Right cardiac atrium (tissue), 5 donors: Measurements from ENCODE around the gene MARCHF7. TPM values are rescaled to one million over a fixed set of nuclear protein-coding genes. Genes with fewer than 3 reads are reported as not detected.
"Not testable (repeated sequence)": the region's sequence is repeated elsewhere in the genome, so short reads cannot be mapped to it uniquely, and the experiment has no call there.

Experiments
- ATAC-seq, 2 donors: fragments of 200-7000 bp; cut with Tn5 transposase; one replicate each; pipeline versions ENCODE4 v1.8.0 to v1.9.1; 2020; ENCODE audit warnings: moderate library complexity in 2 of 2, mild to moderate bottlenecking in 1 of 2
- DNase-seq, 3 donors: peaks; one replicate each; pipeline ENCODE4 v3.0.0-alpha.2; 2020
- H3K27ac ChIP-seq: one replicate; pipeline ENCODE4 v1.5.1; 2013; ENCODE audit warnings: mild to moderate bottlenecking, low read length, control low read depth, moderate library complexity
- H3K27me3 ChIP-seq: one replicate; pipeline ENCODE4 v1.6.1; 2013; ENCODE audit not compliant: control insufficient read depth, insufficient read depth
- H3K4me1 ChIP-seq: one replicate; pipeline ENCODE4 v1.6.1; 2013; ENCODE audit warnings: low read length; ENCODE audit not compliant: control insufficient read depth, insufficient read depth
- H3K4me3 ChIP-seq: one replicate; pipeline ENCODE4 v1.5.1; 2013; ENCODE audit warnings: low read length, control low read depth
- H3K9me3 ChIP-seq: one replicate; pipeline ENCODE4 v1.6.1; 2013; ENCODE audit warnings: low read length; ENCODE audit not compliant: control insufficient read depth
- WGBS: extraction: QIAGEN DNeasy Blood & Tissue Kit; methylation state at CpG from one replicate; pipeline ENCODE4 v1.1.7; 2013; 5-methylcytosine and 5-hydroxymethylcytosine counted together
- intact Hi-C, 4 donors: fragments of 100-400 bp; cut with DNase I; formaldehyde crosslinking; loops; one replicate each; pipeline versions ENCODE4 v1.11.0 to v1.14.0; 2022 to 2023
- polyA plus RNA-seq: library from polyadenylated mRNA; stranded (reverse); fragments of 200-250 nt; gene quantifications from one replicate; pipeline ENCODE4 v1.2.3, GENCODE V29; 2013
- total RNA-seq, 4 donors: library from RNA; stranded (reverse); fragmentation: NEBNext Ultra II Directional; extraction: Animal tissue kit (Norgen Biotek cat#: 25700); gene quantifications; one replicate each; pipeline ENCODE4 v1.2.1, GENCODE V29; 2021
- donor health status: healthy with polysubstance abuse.
- donor health status: DM: no; HTN: yes; CAD: no.
- donor health status: DM: no; HTN: no; CAD: no.
- donor health status: DM: no; HTN: yes; CAD: no; lungs with severe emphysema.
- donor health status: DM: yes; HTN: yes; CAD: no.

The MARCHF7 gene
- total and polyA plus RNA-seq, 5 donors = 33.6 to 85.4 (median 70.8) TPM

GRCh38 chr2:159742846-159743245 lies 30.5 kb downstream of the MARCHF7 start:
- Histone ChIP-seq H3K27ac (no peak overlapping the region), H3K9me3 (no peaks in the 10 kb centered on the region), H3K4me3 (no peak overlapping the region), H3K27me3 (no peaks in the 10 kb centered on the region), H3K4me1 (no peaks in the 10 kb centered on the region)
- no peak for DNase-seq
- no peak for ATAC-seq
- intact Hi-C loops = no loop called here
- WGBS = 90% methylated on average over 6 of the region's 6 CpGs

- intact Hi-C loops = no loop called here
- Histone ChIP-seq H3K4me1 (no peaks in the 10 kb centered on the region), H3K27ac (peak overlapping the region; percentile 72), H3K9me3 (no peaks in the 10 kb centered on the region), H3K27me3 (no peaks in the 10 kb centered on the region), H3K4me3 (no peak overlapping the region)
- WGBS = 29% methylated on average over 3 of the region's 3 CpGs
- peak; percentile 69 to 91 for ATAC-seq
- DNase-seq = no peak
Measured at GRCh38 chr2:159744363-159744762, 32.1 kb downstream of the MARCHF7 start.

- H3K9me3 ChIP-seq, H3K4me3 ChIP-seq, ATAC-seq, H3K27me3 ChIP-seq, intact Hi-C loops, H3K4me1 ChIP-seq: not testable (repeated sequence)
- peak overlapping the region; percentile 58 for H3K27ac ChIP-seq
- WGBS = 82% methylated on average over 11 of the region's 11 CpGs
- DNase-seq = peak in 1 of 3 donors; percentile 35
Measured at GRCh38 chr2:159745237-159745636, 32.9 kb downstream of the MARCHF7 start.

- intact Hi-C loops = no loop called here
- H3K27ac ChIP-seq = no peak overlapping the region
- no peak overlapping the region for H3K4me3 ChIP-seq
- H3K27me3 ChIP-seq = no peaks in the 10 kb centered on the region
- WGBS = 98% methylated on average over 9 of the region's 9 CpGs
- ATAC-seq (no peak), DNase-seq (no peak)
- no peaks in the 10 kb centered on the region for H3K4me1 ChIP-seq
- H3K9me3 ChIP-seq = no peaks in the 10 kb centered on the region
Measured at GRCh38 chr2:159748089-159748488, 35.8 kb downstream of the MARCHF7 start.

GRCh38 chr2:159750873-159751272 lies 38.6 kb downstream of the MARCHF7 start:
- H3K4me1 ChIP-seq = peaks cover 4% of the 10 kb centered on the region
- DNase-seq (no peak), ATAC-seq (no peak)
- WGBS = 59% methylated on average over 1 of the region's 1 CpG
- intact Hi-C loops = no loop called here
- H3K27me3 ChIP-seq = no peaks in the 10 kb centered on the region
- no peak overlapping the region for H3K27ac ChIP-seq
- no peaks in the 10 kb centered on the region for H3K9me3 ChIP-seq
- H3K4me3 ChIP-seq = no peak overlapping the region

GRCh38 chr2:159753797-159754196 lies 41.5 kb downstream of the MARCHF7 start:
- intact Hi-C loops = no loop called here
- H3K27me3 ChIP-seq = no peaks in the 10 kb centered on the region
- H3K4me3 ChIP-seq = no peak overlapping the region
- WGBS = 58% methylated on average over 4 of the region's 4 CpGs
- peaks cover 4% of the 10 kb centered on the region for H3K4me1 ChIP-seq
- ATAC-seq = no peak
- DNase-seq = no peak
- H3K9me3 ChIP-seq = no peaks in the 10 kb centered on the region
- H3K27ac ChIP-seq = no peak overlapping the region

- DNase-seq (no peak), ATAC-seq (no peak)
- Histone ChIP-seq H3K9me3 (no peaks in the 10 kb centered on the region), H3K27ac (no peak overlapping the region), H3K4me1 (peaks cover 4% of the 10 kb centered on the region), H3K27me3 (no peaks in the 10 kb centered on the region), H3K4me3 (no peak overlapping the region)
- WGBS = 81% methylated on average over 2 of the region's 2 CpGs
- intact Hi-C loops = no loop called here
Measured at GRCh38 chr2:159755014-159755413, 42.7 kb downstream of the MARCHF7 start.

GRCh38 chr2:159755788-159756187 lies 43.5 kb downstream of the MARCHF7 start:
- Histone ChIP-seq H3K4me1 (peaks cover 4% of the 10 kb centered on the region), H3K4me3 (no peak overlapping the region), H3K9me3 (no peaks in the 10 kb centered on the region), H3K27ac (no peak overlapping the region), H3K27me3 (no peaks in the 10 kb centered on the region)
- ATAC-seq (peak in 1 of 2 donors; percentile 39), DNase-seq (no peak)
- intact Hi-C loops = no loop called here

- Histone ChIP-seq H3K27ac (no peak overlapping the region), H3K4me1 (peaks cover 4% of the 10 kb centered on the region), H3K27me3 (no peaks in the 10 kb centered on the region), H3K4me3 (no peak overlapping the region), H3K9me3 (no peaks in the 10 kb centered on the region)
- no peak for DNase-seq
- intact Hi-C loops = no loop called here
- 56% methylated on average over 1 of the region's 1 CpG for WGBS
- ATAC-seq = no peak
Measured at GRCh38 chr2:159758239-159758638, 45.9 kb downstream of the MARCHF7 start.

- DNase-seq = no peak
- WGBS = 45% methylated on average over 1 of the region's 1 CpG
- Histone ChIP-seq H3K27ac (no peak overlapping the region), H3K4me3 (no peak overlapping the region), H3K9me3 (no peaks in the 10 kb centered on the region), H3K27me3 (no peaks in the 10 kb centered on the region), H3K4me1 (peaks cover 4% of the 10 kb centered on the region)
- ATAC-seq = no peak
- intact Hi-C loops = no loop called here
Measured at GRCh38 chr2:159758686-159759085, 46.4 kb downstream of the MARCHF7 start.

GRCh38 chr2:159759577-159759976 lies 47.3 kb downstream of the MARCHF7 start:
- no peak for DNase-seq
- Histone ChIP-seq H3K4me1 (peaks cover 4% of the 10 kb centered on the region), H3K27me3 (no peaks in the 10 kb centered on the region), H3K4me3 (no peak overlapping the region), H3K27ac (no peak overlapping the region), H3K9me3 (no peaks in the 10 kb centered on the region)
- ATAC-seq = no peak
- intact Hi-C loops = no loop called here
- WGBS = 82% methylated on average over 3 of the region's 3 CpGs

- H3K27me3 ChIP-seq = no peaks in the 10 kb centered on the region
- no peak overlapping the region for H3K27ac ChIP-seq
- DNase-seq = no peak
- ATAC-seq = no peak
- no peak overlapping the region for H3K4me3 ChIP-seq
- intact Hi-C loops = no loop called here
- no peaks in the 10 kb centered on the region for H3K9me3 ChIP-seq
- H3K4me1 ChIP-seq = peaks cover 2% of the 10 kb centered on the region
Measured at GRCh38 chr2:159760326-159760725, 48.0 kb downstream of the MARCHF7 start.
